Stimulated activated naive CD4-positive, alpha-beta T cell treated with Interleukin-2 at 50 U/mL for 16 hours (primary cell): ENCODE measurements around the gene FRZB.

Experiments used
- DNase-seq: peaks from one replicate; lab custom pipeline; 2025; lab: John Stamatoyannopoulos, UW

FRZB gene

GRCh38 chr2:182784777-182785176, 81.7 kb downstream of the FRZB start:
- no peak for DNase-seq

- DNase-seq: no peak
Measured at GRCh38 chr2:182784058-182784706, 82.3 kb downstream of the FRZB start.
